HEK293 (cell line): ENCODE results near the gene CCDC8.
"Not testable (repeated sequence)": the region's sequence is repeated elsewhere in the genome, so short reads cannot be mapped to it uniquely, and the experiment has no call there.

Experiments
- CTCF ChIA-PET: fragments of 350-600 bp; formaldehyde crosslinking; extraction: SDS; loops from one replicate; lab custom pipeline; 2021; ENCODE audit warnings: antibody characterized with exemption; lab: Yijun Ruan, JAX
- POLR2A ChIA-PET: fragments of 300-600 bp; formaldehyde crosslinking; extraction: SDS; loops from one replicate; lab custom pipeline; 2020; ENCODE audit warnings: antibody characterized with exemption, inconsistent platforms; lab: Yijun Ruan, JAX
- H3K27ac ChIP-seq: fragments of 200-500 bp; sonication (Bioruptor generic); 2 replicates; pipeline ENCODE4 v1.5.1; 2014; ENCODE audit warnings: low read depth, low read length, control low read depth, inconsistent platforms; ENCODE audit errors: extremely low read depth
- H3K36me3 ChIP-seq, 2 experiments: fragments of 200-500 bp in 1 of 2; sonication (Bioruptor generic) in 1 of 2; 1 replicate in 1 of 2; 2 replicates in 1 of 2; pipeline ENCODE4 v1.5.1; 2014 to 2017; ENCODE audit warnings: inconsistent platforms in 2 of 2, low read length in 2 of 2; ENCODE audit not compliant: control insufficient read depth in 2 of 2, insufficient read depth in 1 of 2
- H3K4me1 ChIP-seq: fragments of 200-500 bp; sonication (Bioruptor generic); 2 replicates; pipeline ENCODE4 v1.5.1; 2014; ENCODE audit warnings: mild to moderate bottlenecking, low read length, inconsistent platforms; ENCODE audit not compliant: control insufficient read depth, insufficient read depth
- H3K4me3 ChIP-seq: 2 replicates; pipeline ENCODE4 v1.5.1; 2011; ENCODE audit warnings: low read depth, mild to moderate bottlenecking, control low read depth, low read length, moderate library complexity
- H3K9me3 ChIP-seq: fragments of 200-500 bp; sonication (Bioruptor generic); 2 replicates; pipeline ENCODE4 v1.5.1; 2014; ENCODE audit warnings: low read depth, low read length, inconsistent platforms; ENCODE audit not compliant: control insufficient read depth, insufficient read depth
- BCL11B ChIP-seq: fragments of 450-650 bp; formaldehyde crosslinking; IDR thresholded peaks from 2 replicates; pipeline ENCODE4 v1.5.1; 2016; ENCODE audit warnings: low read depth, missing biosample characterization, missing genetic modification characterization
- EGR2 ChIP-seq: fragments of 450-650 bp; formaldehyde crosslinking; IDR thresholded peaks from 2 replicates; pipeline ENCODE4 v1.5.1; 2016; ENCODE audit warnings: low read depth, missing biosample characterization, missing genetic modification characterization
- IKZF3 ChIP-seq: fragments of 450-650 bp; IDR thresholded peaks from 2 replicates; pipeline ENCODE4 v1.5.0; 2018; ENCODE audit warnings: missing biosample characterization, mild to moderate bottlenecking, missing genetic modification characterization, moderate library complexity
- KLF1 ChIP-seq: fragments of 450-650 bp; formaldehyde crosslinking; IDR thresholded peaks from 2 replicates; pipeline ENCODE4 v1.5.1; 2016; ENCODE audit warnings: missing biosample characterization, missing genetic modification characterization
- KLF9 ChIP-seq: fragments of 450-650 bp; formaldehyde crosslinking; IDR thresholded peaks from 2 replicates; pipeline ENCODE4 v1.5.1; 2016; ENCODE audit warnings: missing biosample characterization, missing genetic modification characterization, low read depth
- OSR2 ChIP-seq: fragments of 450-650 bp; formaldehyde crosslinking; IDR thresholded peaks from 2 replicates; pipeline ENCODE4 v1.5.1; 2016; ENCODE audit warnings: missing biosample characterization, missing genetic modification characterization
- PRDM10 ChIP-seq: fragments of 450-650 bp; formaldehyde crosslinking; IDR thresholded peaks from 2 replicates; pipeline ENCODE4 v1.5.1; 2016; ENCODE audit warnings: missing biosample characterization, missing genetic modification characterization
- SP7 ChIP-seq: fragments of 450-650 bp; formaldehyde crosslinking; IDR thresholded peaks from 2 replicates; pipeline ENCODE4 v1.5.1; 2016; ENCODE audit warnings: missing biosample characterization, missing genetic modification characterization
- WT1 ChIP-seq: fragments of 450-650 bp; formaldehyde crosslinking; IDR thresholded peaks from 2 replicates; pipeline ENCODE4 v1.5.1; 2016; ENCODE audit warnings: missing biosample characterization, missing genetic modification characterization
- ZBTB17 ChIP-seq: fragments of 450-650 bp; formaldehyde crosslinking; IDR thresholded peaks from 2 replicates; pipeline ENCODE4 v1.5.1; 2016; ENCODE audit warnings: missing biosample characterization, missing genetic modification characterization
- ZBTB8A ChIP-seq: fragments of 450-650 bp; formaldehyde crosslinking; IDR thresholded peaks from 2 replicates; pipeline ENCODE4 v1.5.1; 2016; ENCODE audit warnings: missing biosample characterization, missing genetic modification characterization
- ZFP37 ChIP-seq: fragments of 450-650 bp; formaldehyde crosslinking; IDR thresholded peaks from 2 replicates; pipeline ENCODE4 v1.5.1; 2016; ENCODE audit warnings: missing biosample characterization, missing genetic modification characterization
- ZFP69B ChIP-seq: fragments of 450-650 bp; formaldehyde crosslinking; IDR thresholded peaks from 2 replicates; pipeline ENCODE4 v1.5.1; 2016; ENCODE audit warnings: missing biosample characterization, missing genetic modification characterization
- ZNF16 ChIP-seq: fragments of 450-650 bp; formaldehyde crosslinking; IDR thresholded peaks from 2 replicates; pipeline ENCODE4 v1.5.1; 2016; ENCODE audit warnings: low read depth, missing biosample characterization, missing genetic modification characterization
- ZNF266 ChIP-seq: fragments of 450-650 bp; formaldehyde crosslinking; IDR thresholded peaks from 2 replicates; pipeline ENCODE4 v1.5.1; 2016; ENCODE audit warnings: missing biosample characterization, missing genetic modification characterization, low read depth
- ZNF335 ChIP-seq: fragments of 450-650 bp; formaldehyde crosslinking; conservative IDR thresholded peaks from 2 replicates; pipeline ENCODE4 v1.5.1; 2016; ENCODE audit warnings: missing biosample characterization, missing genetic modification characterization
- ZNF366 ChIP-seq: fragments of 450-650 bp; formaldehyde crosslinking; conservative IDR thresholded peaks from 2 replicates; pipeline ENCODE4 v1.5.1; 2016; ENCODE audit warnings: missing biosample characterization, missing genetic modification characterization
- ZNF426 ChIP-seq: fragments of 450-650 bp; formaldehyde crosslinking; IDR thresholded peaks from 2 replicates; pipeline ENCODE4 v1.5.1; 2017; ENCODE audit warnings: missing biosample characterization, missing genetic modification characterization, mild to moderate bottlenecking, inconsistent platforms, moderate library complexity
- ZNF449 ChIP-seq: fragments of 450-650 bp; formaldehyde crosslinking; IDR thresholded peaks from 2 replicates; pipeline ENCODE4 v1.5.1; 2017; ENCODE audit warnings: missing biosample characterization, mild to moderate bottlenecking, missing genetic modification characterization, moderate library complexity
- ZNF514 ChIP-seq: fragments of 450-650 bp; formaldehyde crosslinking; IDR thresholded peaks from 2 replicates; pipeline ENCODE4 v1.5.1; 2016; ENCODE audit warnings: missing biosample characterization, missing genetic modification characterization
- ZNF639 ChIP-seq: fragments of 450-650 bp; formaldehyde crosslinking; IDR thresholded peaks from 2 replicates; pipeline ENCODE4 v1.5.1; 2016; ENCODE audit warnings: missing biosample characterization, missing genetic modification characterization
- ZNF660 ChIP-seq: fragments of 450-650 bp; IDR thresholded peaks from 2 replicates; pipeline ENCODE4 v1.5.1; 2018; ENCODE audit warnings: missing biosample characterization, mild to moderate bottlenecking, missing genetic modification characterization
- ZNF692 ChIP-seq: fragments of 450-650 bp; formaldehyde crosslinking; IDR thresholded peaks from 2 replicates; pipeline ENCODE4 v1.5.1; 2016; ENCODE audit warnings: missing biosample characterization, missing genetic modification characterization
- ZNF777 ChIP-seq: fragments of 450-650 bp; formaldehyde crosslinking; IDR thresholded peaks from 2 replicates; pipeline ENCODE4 v1.5.1; 2017; ENCODE audit warnings: missing biosample characterization, missing genetic modification characterization, borderline replicate concordance
- ZNF843 ChIP-seq: fragments of 450-650 bp; formaldehyde crosslinking; IDR thresholded peaks from 2 replicates; pipeline ENCODE4 v1.5.1; 2016; ENCODE audit warnings: missing biosample characterization, missing genetic modification characterization
- ZXDB ChIP-seq: fragments of 450-650 bp; formaldehyde crosslinking; IDR thresholded peaks from 2 replicates; pipeline ENCODE4 v1.5.1; 2016; ENCODE audit warnings: missing biosample characterization, missing genetic modification characterization

Gene CCDC8

GRCh38 chr19:46420056-46420455, 6.7 kb upstream of the CCDC8 start:
- ChIA-PET POLR2A (no interaction called here), CTCF (interaction anchor here (0.7 kb wide), 1 partner anchor 347 kb away, joined by 6 read pairs; no protein-coding TSS in a partner anchor)
- H3K27ac ChIP-seq, result no peak overlapping the region
- no peaks in the 10 kb centered on the region for H3K36me3 ChIP-seq
- TF ChIP-seq WT1 (tag by site-specific recombination) (no peak), ZFP69B (tag by site-specific recombination) (no peak), ZNF514 (tag by site-specific recombination) (no peak), ZNF266 (tag by site-specific recombination) (no peak), ZNF16 (no peak), ZNF639 (tag by site-specific recombination) (no peak), ZBTB17 (tag by site-specific recombination) (no peak), ZNF426 (no peak), ZBTB8A (tag by site-specific recombination) (no peak)
- H3K9me3 ChIP-seq, result no peaks in the 10 kb centered on the region
- H3K4me1 ChIP-seq, result peaks cover 9% of the 10 kb centered on the region
- no peak overlapping the region for H3K4me3 ChIP-seq

- CTCF ChIA-PET, result interaction anchor here (0.6 to 2.9 kb wide), 9 partner anchors 14 to 288 kb away, joined by 3 to 16 read pairs (median 5); no protein-coding TSS in a partner anchor
- peak overlapping the region; percentile 37 for H3K4me3 ChIP-seq
- TF ChIP-seq OSR2 (tag by site-specific recombination), result peak; percentile 18; the same call in 1 of the 2 replicates
- peak; percentile 96 for TF ChIP-seq ZNF449 (tag by site-specific recombination)
- TF ChIP-seq ZXDB, result peak; percentile 30; the same call in 1 of the 2 replicates
- TF ChIP-seq ZNF692 (tag by site-specific recombination), result 0 out of 2 replicates have a peak, but pooled peaks have one; percentile 23
- TF ChIP-seq ZNF660 (tag by site-specific recombination), result peak; percentile 71; the same call in 1 of the 2 replicates
- TF ChIP-seq ZNF335 (tag by site-specific recombination), result peak; percentile 88
- TF ChIP-seq BCL11B (tag by site-specific recombination), result peak; percentile 13; the same call in 1 of the 2 replicates
- peak; percentile 66 for TF ChIP-seq ZNF366 (tag by site-specific recombination)
- TF ChIP-seq ZNF843 (tag by site-specific recombination), result peak; percentile 34; the same call in 1 of the 2 replicates
- TF ChIP-seq ZFP37 (tag by site-specific recombination), result 0 out of 2 replicates have a peak, but pooled peaks have one; percentile 45
- peak; percentile 93 for TF ChIP-seq EGR2 (tag by site-specific recombination)
- peak; percentile 67 for TF ChIP-seq KLF1 (tag by site-specific recombination)
- peak; percentile 31; the same call in 1 of the 2 replicates for TF ChIP-seq ZNF777 (tag by site-specific recombination)
- TF ChIP-seq KLF9, result peak; percentile 88
- TF ChIP-seq PRDM10 (tag by site-specific recombination), result peak; percentile 86
- TF ChIP-seq IKZF3 (tag by site-specific recombination), result 0 out of 2 replicates have a peak, but pooled peaks have one; percentile 54
- peak; percentile 45; the same call in 1 of the 2 replicates for TF ChIP-seq SP7 (tag by site-specific recombination)
These were observed 2.7 kb upstream of the CCDC8 start for GRCh38 chr19:46415804-46416709.

More at GRCh38 chr19:46415804-46416709, 2.7 kb upstream of the CCDC8 start:
- H3K36me3 ChIP-seq, result peaks cover 0 to 13% of the 10 kb centered on the region in 2 experiments; a peak in 1 of 3 replicates
- peak overlapping the region; percentile 63 for H3K27ac ChIP-seq
- H3K4me1 ChIP-seq, result peaks cover 24% of the 10 kb centered on the region
- POLR2A ChIA-PET, result interaction anchor here (1.5 kb wide), 1 partner anchor 8 kb away, joined by 6 read pairs; no protein-coding TSS in a partner anchor
- H3K9me3 ChIP-seq, result not testable (repeated sequence)
